Renal cortex interstitium (tissue), 15 donors: ENCODE measurements around the gene DRD1. TPM values are rescaled to one million over a fixed set of nuclear protein-coding genes. Genes with fewer than 3 reads are reported as not detected.
A peak's percentile ranks its signal among the peaks of the same experiment; 100 is the strongest.

Source experiments
- DNase-seq, 11 donors: peaks; one replicate each; pipeline ENCODE4 v3.0.0-alpha.2; 2013; ENCODE audit warnings: low read depth in 9 of 11, low spot score in 4 of 11; ENCODE audit errors: extremely low read depth in 1 of 11
- long read RNA-seq, 16 experiments: transcript quantifications; one replicate each; lab custom pipeline, GENCODE V29; 2026
- polyA plus RNA-seq, 3 donors: library from polyadenylated mRNA; unstranded; fragments of 120-200 nt; gene quantifications; one replicate each; pipeline ENCODE4 v1.2.1, GENCODE V29; 2013; ENCODE audit not compliant: insufficient read length in 3 of 3

Gene DRD1
- polyA plus RNA-seq, result not detected
- long read RNA-seq, donor 1, result 0 reads
- long read RNA-seq, donor 2, result 0 reads
- long read RNA-seq, donor 3, result 0 reads
- long read RNA-seq, donor 4, result 0 reads
- long read RNA-seq, donor 5, result 0 reads
- long read RNA-seq, donor 6, result 0 reads
- long read RNA-seq, donor 7, result 0 reads
- long read RNA-seq, donor 8, result 0 reads
- long read RNA-seq, donor 9, result 0 reads
- long read RNA-seq, donor 10, result 0 reads
- long read RNA-seq, donor 11, result 0 reads
- long read RNA-seq, donor 12, result 0 reads
- long read RNA-seq, donor 13, result 0 reads
- long read RNA-seq, donor 14, result 0 reads
- long read RNA-seq, donor 15, result 0 reads
- long read RNA-seq, donor 16, result 0 reads

DNA sequence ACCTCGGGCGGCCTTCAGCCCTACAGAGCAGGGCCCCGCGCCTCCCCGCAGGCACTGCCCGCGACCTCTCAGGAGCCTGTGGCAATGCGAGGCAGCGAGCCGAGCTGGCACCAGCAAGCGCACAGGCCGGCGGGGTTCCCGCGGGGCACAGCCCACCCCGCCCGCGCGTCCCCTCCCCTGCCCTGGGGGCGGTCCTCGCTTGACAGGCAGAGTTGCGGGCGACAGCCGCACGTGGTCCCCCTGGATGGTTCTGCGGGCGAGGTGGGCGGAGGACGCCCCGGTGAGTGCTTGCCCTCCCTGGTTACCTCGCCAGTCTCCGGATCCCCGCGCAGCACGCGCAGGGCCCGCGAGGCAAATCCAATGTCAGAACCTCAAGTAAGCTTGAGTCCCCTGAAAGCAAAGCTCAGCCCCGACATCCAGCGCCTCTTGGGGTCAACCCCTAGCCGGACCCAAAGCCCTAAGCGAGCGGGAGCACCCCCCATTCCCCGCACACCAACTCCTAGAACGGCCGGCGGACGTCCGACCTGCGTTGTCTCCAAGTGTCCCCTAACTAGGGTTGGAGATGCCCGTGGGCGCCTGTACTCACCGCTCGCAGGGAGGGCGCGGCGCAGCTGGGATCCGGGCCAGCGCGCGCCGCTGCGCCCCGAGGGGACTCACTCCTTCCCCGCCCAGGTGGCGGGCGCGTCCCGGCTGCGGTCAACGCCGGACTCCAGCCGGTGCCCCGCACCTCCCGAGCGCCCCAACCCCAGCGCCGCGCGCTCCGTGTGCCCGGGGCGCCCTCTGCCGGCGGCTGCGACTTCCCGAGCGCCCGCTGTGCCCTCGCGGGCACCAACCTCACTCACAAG, at the start of gene DRD1:
Gene DRD1 (minus strand): TSS at position 123 of the 845 bp plus-strand sequence. CDS start 1,083 bp downstream, outside the sequence.
- DNase-seq, result peak in 3 of 11 donors; percentile 13 to 35 (median 30)

DNA sequence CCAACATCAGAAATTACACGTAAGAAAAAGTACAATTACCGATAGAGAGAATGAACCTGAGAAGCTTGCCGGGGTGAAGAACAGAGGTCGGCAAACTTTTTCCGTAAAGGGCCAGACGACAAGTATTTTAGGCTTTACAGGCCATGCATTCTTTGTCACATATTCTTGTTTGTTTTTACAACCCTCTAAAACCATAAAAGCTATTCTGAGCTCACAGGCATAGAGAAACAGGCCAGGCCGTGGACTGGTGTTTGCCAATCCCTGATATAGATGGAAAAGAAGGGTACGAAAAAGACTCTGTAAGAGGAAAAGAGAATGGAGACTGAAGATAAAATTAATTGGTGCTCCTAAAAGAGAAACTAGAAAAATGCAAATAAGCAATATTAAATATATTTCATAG, 49.7 kb upstream of the DRD1 start:
- DNase-seq, result no peak

DNA sequence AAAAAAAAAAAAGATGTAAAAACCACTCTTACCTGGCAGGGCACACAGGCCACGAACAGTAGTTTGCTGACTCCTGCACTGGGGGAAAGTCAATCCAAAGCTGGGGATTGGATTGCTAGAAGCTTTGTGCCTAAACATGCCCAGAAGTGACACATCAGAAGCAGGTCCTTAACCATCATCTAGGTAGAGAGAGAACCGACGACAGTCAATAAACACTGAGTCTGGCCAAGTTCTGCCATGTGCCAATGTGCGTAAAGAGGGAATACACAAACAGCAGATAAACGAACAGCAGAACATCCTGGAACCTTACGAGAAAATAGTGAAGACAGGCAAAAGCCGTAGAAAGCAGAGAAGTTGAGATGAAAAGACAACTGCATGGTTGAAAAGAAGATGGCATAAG, 49.3 kb upstream of the DRD1 start:
- DNase-seq, result no peak

DNA sequence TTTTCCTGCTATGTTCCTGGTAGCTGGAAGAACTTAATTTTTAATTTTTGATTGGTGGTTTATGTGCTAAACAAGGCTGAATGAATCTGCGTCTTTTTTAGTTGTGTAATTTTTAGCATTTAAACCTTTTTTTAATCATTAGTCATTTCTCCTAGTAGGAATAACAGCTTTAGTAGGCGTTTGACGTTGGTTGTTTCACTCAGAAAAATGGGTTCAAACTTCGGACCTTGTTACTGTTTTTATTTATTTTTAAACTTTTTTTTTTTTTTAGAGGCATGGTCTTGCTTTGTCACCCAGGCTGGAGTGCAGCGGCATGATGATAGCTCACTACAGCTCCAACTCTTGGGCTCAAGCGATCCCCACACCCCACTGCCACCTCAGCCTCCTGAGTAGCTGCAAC, 47.2 kb upstream of the DRD1 start:
- DNase-seq, result no peak

GRCh38 chr5:175489693-175490443, 45.9 kb upstream of the DRD1 start:
- no peak for DNase-seq

DNA sequence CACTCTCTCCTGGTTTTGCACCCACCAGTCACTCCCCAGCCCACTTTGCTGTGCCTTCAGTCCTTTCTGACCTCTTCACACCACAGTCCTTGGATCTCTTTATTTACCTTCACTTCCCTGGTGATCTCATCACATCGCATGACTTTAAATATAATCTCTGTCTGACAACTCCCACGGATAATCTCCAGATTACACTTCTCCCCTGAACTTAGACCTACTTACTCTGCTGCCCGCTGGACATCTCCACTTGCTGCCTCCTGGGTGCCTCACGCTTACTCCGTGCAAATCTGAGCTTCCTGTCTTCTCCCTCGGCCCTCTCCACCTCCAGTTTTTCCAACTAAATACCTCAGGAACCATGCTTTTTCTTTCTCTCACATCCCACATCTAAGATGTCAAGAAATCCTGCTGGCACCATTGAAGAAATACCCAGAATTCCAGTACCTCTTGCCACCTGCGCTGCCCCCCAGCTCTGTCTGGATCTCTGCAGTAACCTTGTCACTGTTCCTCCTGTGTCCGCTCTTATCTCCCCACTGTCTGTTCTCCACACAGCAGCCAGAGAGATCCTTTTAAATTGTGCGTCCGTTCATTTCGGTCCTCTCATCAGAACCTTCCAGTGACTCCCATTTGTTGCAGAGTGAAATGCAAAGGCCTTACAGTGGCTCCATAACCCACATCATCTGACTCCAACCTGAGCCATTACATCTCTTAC, 43.7 kb upstream of the DRD1 start:
- DNase-seq, result no peak

GRCh38 chr5:175485631-175486030, 41.6 kb upstream of the DRD1 start:
- no peak for DNase-seq

DNA sequence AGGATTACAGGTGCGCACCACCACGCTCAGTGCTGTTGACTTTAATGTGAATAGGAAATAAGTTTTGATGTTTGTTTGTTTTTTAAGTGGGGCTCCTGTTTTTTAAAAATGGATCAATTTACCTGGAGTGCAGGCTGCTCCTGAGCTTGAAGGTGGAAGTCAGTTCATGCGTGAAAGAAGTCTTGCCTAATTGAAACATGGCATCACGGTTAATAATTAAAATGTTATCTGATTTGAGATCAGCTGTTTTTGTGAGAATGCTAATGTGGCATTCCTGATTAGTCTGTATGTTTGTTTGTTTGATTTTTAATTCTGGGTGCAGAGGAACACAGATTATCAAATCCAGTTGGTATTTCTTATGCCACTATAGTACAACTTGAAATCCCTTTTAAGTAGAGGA, 40.8 kb upstream of the DRD1 start:
- peak in 1 of 11 donors; percentile 28 for DNase-seq

DNA sequence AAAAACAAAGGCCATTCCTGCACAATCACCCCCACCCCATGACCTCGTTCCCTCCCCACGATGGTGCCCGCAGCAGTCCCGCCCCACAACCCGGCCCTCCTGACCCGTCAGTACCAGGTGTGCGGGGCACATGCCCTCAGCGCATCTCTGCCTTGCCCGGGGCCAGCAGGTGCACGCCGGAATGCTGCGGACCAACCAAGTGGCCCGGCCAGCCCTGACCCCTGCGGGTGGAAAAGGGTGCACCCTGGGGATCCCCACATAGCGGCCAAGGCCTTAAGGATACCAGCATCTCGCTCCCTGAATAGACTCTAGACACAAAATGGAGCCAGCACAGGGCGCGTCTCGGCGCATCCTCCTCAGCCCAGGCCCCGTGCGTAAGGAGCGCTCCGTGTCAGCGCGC, 40.3 kb upstream of the DRD1 start:
- no peak for DNase-seq

GRCh38 chr5:175483337-175483736, 39.4 kb upstream of the DRD1 start:
- no peak for DNase-seq

- DNase-seq, result no peak
Measured at GRCh38 chr5:175479125-175479881, 35.3 kb upstream of the DRD1 start.

DNA sequence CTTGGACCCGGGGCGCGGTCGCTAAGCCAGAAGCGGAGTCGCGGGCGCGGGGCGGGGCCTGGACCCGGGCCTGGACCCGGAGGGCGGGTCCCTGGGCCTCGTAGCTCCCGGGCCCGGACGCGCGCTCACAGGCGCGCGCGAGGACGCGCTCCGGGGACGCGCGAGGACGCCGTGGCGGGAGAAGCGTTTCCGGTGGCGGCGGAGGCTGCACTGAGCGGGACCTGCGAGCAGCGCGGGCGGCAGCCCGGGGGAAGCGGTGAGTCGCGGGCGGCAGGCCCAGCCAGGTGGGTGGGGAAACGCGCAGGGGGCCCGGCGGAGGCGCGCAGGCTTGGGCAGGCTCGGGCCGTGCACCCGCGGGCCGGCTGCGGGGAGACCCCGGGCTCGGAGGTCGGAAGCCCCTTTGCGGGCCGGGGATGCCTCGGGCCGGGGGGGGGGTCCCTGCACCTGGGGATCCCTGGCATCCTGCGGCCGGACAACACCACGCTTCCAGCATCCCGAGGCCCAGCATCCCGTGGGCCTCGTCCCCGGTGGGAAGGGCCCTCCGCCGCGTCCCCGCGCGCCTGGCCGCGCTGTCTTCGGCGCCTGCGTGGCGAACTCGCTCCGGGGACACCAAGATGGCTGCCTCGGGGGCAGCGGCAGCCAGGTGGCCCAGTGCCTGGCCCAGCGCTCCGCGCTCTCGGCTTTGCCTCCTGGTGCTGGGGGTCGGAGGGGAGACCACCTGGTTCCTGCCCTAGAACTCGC, 34.6 kb upstream of the DRD1 start, which contains the start of gene SFXN1:
Gene SFXN1 (plus strand): TSS at position 177 of the 741 bp plus-strand sequence. CDS start 13,544 bp downstream, outside the sequence.
- peak in 10 of 11 donors; percentile 50 to 81 (median 70) for DNase-seq

DNA sequence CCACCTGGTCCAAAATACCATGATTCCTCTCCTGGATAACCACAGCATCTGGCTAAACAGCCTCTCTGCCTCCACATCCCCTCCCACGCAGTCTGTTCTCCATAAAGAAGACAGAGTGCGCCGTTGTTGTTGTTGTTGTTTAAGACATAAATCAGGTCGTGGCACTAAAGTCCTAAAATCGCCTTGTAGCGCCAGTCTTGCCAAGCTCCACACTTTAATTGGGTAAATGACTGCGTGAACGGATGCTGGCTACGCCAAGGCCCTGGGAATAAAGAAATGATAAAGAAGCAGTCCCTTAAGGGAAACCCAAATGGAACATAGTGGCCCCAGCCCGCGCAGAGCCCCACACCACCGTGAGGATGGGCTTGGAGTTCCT, 34.0 kb upstream of the DRD1 start:
- DNase-seq, result peak in 4 of 11 donors; percentile 18 to 27 (median 22)

DNA sequence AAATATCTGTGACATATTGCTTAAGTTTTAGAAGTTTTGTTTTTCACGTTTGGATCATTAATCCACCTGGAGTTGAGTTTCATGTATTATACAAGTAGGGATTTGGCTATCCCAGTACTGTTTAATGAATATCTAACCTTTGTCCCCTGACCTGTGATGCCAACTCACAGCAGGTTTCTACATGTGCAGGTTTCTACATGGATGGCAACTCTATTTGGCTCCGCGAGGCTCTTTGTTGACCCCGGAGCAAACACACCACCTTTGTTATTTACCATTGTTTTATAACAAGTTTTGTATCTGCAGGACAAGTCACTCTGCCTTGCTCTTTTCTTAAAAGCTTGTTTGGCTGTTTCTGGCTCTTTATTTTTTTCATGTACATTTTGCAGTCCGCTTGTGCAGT, 33.5 kb upstream of the DRD1 start:
- no peak for DNase-seq

- no peak for DNase-seq
Measured at GRCh38 chr5:175475248-175475647, 31.3 kb upstream of the DRD1 start.

DNA sequence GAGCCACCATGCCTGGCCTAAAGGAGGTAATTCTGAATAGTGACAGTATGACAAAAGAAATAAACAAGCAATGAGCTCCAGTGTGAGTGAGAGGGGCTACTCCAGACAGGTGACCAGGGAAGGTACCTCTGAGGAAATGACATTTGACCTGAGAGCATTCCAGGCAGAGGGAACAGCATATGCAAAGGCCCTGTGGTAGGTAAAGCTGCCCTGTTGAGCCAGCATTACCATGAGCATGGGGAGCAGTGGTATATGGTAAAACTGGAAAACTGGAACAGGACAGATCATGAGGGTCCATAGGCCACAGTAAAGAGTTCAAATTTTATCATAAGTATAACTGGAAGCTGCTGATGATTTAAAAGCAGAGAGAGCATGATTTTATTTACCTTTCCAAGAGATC, 28.4 kb upstream of the DRD1 start:
- DNase-seq, result no peak

GRCh38 chr5:175471628-175472027, 27.6 kb upstream of the DRD1 start:
- no peak for DNase-seq

DNA sequence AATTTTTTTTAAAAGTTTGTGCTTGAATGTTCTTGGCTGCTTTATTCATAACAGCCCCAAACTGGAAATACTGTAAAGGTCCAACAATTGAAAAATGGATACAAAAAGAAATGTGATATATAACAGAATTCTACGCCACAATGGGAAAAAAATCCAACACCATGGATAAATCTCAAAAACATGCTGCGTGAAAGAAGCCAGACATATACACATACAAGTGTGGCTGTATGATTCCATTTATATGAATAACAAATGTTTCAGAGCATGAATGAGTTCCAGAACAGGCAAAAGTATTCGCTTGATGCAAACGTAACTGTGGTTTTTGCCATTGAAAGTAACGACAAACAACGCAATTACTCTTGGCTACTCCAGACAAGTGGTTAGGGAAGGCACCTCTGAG, 27.2 kb upstream of the DRD1 start:
- DNase-seq, result no peak
